HG02970 (cell line): ENCODE measurements around the gene GNL2.

Experiments used
- ATAC-seq: cut with Tn5 transposase; IDR thresholded peaks from one replicate; pipeline ENCODE4 v1.9.1; 2021; ENCODE audit warnings: mild to moderate bottlenecking, moderate library complexity, moderate number of reproducible peaks; ENCODE audit not compliant: unreplicated experiment, low FRiP score

The GNL2 gene

DNA sequence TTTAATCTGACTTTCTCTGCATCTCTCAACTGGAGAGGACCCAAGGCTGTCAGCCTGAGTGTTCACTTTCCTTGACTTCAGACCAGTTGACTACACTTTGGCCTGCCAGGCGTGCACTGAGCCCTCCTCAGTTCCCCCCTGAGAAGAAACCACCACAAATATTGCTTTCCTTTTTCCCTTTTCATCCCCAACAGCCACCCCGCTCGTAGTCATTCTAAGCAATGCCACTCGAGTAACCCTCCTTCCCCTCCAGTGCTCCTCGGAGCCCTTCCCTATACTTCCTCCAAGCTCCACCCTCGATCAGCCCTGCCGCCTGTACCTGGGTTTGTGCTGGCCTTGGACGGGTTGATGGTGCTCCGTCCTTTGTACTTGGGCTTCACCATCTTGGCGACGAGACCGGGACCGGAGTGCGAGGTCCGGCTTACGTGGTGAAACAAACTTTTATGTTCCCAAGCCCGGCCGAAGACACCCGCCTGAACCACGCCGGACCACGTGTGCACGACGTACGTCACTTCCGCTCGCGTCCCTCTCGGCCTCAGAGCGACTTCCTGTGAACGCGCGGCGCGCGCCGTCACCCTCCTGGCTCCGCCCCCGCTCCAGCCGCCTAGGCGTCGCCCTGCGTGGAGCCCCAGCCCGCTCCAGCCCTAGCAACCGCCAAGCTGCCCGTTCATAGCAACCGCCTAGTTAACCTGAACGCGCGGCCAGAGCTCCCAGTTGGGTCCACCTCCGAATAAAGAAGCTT is at the start of gene GNL2:
Gene GNL2, minus strand, starts transcription at position 498 of the 742 bp plus-strand sequence. Its CDS starts 115 bp downstream, at position 383.
- ATAC-seq = peak; percentile 99

DNA sequence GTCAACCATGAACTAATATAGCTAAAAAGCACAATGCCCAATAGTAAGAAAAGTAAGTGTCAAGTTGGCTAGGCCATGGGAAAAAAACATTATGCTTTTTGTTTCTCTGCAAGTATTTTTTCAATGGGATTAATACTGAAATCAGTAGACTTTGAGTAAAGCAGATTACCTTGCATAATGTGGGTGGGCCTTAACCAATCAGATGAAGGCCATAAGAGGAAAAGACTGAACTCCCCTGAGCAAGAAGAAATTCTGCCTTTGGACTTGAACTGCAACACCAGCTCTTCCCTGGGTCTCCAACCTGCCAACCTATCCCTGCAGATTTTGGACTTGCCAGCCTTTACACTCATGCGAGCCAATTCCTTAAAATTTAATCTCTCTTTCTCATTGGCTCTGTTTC is 45.3 kb upstream of the GNL2 start:
- no peak for ATAC-seq

GRCh38 chr1:37636435-37636834 is 40.7 kb upstream of the GNL2 start:
- ATAC-seq = no peak

- ATAC-seq = no peak
Measured at GRCh38 chr1:37634992-37635902, 39.5 kb upstream of the GNL2 start.

DNA sequence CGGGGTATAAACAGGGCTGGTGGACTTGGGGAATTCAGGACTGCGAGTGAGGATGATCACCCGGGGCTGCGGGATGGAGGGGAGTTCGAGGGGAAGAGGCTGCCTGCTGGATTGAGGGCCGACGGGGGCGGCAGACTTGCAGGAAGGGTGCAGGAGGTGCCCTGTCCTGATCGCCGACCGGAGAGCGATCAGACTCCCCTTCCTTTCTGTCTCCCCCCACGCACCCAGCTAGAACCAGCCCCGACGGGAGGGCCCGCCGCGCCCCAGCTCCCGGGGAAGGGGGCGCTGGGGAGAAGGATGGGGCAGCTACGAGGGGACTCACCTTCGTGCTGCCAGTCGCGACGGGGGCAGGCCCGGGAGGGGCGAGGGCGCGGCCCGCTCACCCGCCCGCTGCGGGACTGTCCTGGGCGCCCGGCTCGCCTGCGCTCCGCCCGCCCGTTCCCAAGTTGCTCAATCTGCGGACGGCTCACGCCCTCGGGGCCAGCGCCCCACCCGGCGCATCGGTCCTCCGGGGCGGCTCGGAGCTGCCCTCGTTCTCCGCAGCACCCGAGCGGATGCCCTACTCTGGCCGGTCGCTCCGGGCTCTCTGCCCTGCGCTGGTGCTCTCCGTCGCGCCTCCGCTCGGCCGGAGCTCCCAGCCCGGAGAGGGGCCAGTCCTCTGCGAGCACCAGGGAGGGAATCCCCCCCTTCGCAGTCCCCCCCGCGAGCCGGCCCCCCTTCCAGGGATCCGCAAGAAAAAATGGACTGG is 38.7 kb upstream of the GNL2 start, which contains the start of gene RSPO1:
Gene RSPO1, minus strand, starts transcription at position 649 of the 748 bp plus-strand sequence. CDS start 5,231 bp downstream, outside the sequence.
- ATAC-seq = no peak

GRCh38 chr1:37633938-37634243 is 38.2 kb upstream of the GNL2 start:
- ATAC-seq = no peak

GRCh38 chr1:37633040-37633937 is 37.6 kb upstream of the GNL2 start:
- no peak for ATAC-seq

- ATAC-seq = no peak
Measured at GRCh38 chr1:37631036-37631435, 35.3 kb upstream of the GNL2 start.

DNA sequence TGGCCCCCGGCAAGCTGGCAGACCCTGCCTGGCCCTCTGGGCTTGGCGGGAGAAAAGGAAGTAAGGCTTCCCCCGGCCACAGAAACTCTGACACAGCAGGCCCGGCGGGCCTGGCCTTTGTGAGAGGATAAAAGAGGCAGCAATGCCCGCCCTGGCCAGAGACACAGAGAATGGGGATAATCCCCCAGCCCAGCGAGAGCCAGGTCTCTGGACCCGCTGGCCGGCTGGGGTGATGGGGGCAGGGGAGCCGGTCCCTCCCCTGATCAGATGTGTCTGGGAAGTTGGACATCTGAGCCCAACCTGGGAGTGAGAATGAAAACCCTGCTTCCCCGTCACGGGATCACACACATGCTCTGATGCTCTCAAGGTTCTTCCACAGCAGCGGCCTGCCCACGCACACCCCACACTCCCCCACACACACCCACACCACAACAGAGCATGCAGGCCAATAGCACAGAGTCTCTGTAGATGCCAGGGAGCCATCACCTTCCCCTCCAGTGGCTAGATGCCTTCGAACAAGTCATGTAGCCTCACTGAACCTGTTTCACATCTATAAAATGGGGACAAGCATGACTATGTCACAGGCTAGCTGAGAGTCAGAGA is 34.8 kb upstream of the GNL2 start:
- no peak for ATAC-seq

GRCh38 chr1:37629726-37630425 is 34.1 kb upstream of the GNL2 start:
- ATAC-seq = no peak

DNA sequence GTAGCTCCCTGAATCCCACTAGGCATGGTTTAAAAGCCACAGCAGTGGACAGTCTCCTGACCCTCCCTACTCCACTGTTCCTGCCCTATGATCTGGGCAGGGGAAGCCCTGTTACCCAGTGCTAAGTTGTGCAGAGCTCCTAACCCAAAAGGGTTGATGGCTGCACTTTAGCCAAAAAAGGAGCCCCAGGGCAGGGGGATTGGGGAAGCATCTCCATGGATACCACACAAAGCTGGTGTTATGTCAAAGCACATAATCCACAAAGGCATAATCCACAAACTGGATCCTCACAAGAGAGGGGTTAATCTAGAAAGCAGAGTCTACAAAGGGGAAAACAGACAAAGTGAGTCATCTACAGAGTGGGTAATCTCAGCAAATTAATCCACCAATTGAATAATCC is 33.3 kb upstream of the GNL2 start:
- no peak for ATAC-seq

- ATAC-seq = no peak
Measured at GRCh38 chr1:37628026-37628556, 32.4 kb upstream of the GNL2 start.

GRCh38 chr1:37622131-37622530 is 26.4 kb upstream of the GNL2 start:
- no peak for ATAC-seq

GRCh38 chr1:37621326-37621870 is 25.7 kb upstream of the GNL2 start:
- ATAC-seq = no peak

DNA sequence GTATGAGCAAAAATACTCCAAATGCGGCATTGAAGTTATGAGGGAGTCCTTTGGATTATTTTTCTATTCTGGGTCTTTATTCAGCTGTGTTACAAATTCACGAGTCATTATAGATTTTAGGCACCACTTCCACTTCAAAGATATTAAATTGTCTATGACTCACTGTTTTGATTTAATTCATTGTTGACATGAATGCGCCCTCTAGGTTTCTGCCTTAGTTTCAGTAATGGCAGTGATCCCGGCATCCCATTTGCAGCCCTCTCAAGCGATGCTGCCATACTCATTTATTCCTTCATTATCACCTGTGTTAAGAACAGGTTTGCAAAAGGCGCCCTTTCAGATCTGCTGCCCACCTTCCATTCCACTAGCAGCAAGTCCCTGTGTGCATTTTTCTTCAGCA is 25.0 kb upstream of the GNL2 start:
- ATAC-seq = no peak

DNA sequence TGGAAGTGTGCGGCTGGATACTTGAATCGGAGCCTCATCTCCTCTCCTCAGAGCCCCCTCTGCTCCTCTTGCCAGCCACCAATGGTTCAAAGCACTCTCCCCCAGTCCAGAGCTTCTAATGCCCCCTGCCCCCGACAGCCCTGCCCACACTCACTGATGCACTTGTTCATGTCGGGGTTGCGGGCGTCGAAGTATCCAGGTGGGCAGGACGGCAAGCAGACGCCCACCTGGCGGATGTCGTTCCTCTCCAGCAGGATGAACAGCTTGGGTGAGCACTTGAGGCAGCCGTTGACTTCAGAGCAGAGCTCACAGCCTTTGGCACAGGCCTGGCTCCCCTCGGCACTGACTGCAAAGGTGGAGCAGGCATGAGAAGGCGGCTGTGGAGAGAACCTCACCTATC is 20.6 kb upstream of the GNL2 start:
- ATAC-seq = no peak

- no peak for ATAC-seq
Measured at GRCh38 chr1:37614105-37614504, 18.4 kb upstream of the GNL2 start.

DNA sequence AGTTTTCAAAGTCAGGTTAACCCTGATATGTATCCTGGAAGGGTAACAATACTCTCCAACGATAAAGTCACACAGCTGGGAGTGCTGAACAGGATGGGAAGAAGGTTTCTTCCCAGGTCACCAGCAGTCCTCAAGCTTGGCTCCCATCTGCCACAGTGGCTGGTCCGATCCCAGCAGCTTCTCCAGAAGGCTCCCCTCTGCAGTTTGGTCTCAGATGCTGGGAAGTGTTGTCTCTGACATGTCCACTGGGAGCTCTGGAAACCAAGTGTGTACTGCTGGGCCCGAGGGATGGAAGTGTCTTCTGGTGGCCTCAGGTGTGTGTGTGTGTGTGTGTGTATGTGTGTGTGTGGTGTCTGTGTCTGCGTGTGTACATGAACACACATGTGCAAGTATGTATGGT is 16.4 kb upstream of the GNL2 start:
- no peak for ATAC-seq
